Measurements from ENCODE around the gene CELSR2.

- no peak for TF ChIP-seq CTCF (IDR thresholded peaks at IDR 0.05; ENCODE audit: low read length)
- no peak for TF ChIP-seq EZH2 (optimal IDR thresholded peaks at IDR 0.05; ENCODE audit: low read depth, low read length)
Observed at GRCh38 chr1:109300650-109301151, 51.4 kb downstream of the CELSR2 start.
